ENCODE results near the gene MEMO1.
"Not testable (repeated sequence)": the region's sequence is repeated elsewhere in the genome, so short reads cannot be mapped to it uniquely, and the experiment has no call there.

Gene MEMO1

GRCh38 chr2:31900156-31900555, 110.7 kb downstream of the MEMO1 start:
- DNase-seq: not testable (repeated sequence)

- DNase-seq: not testable (repeated sequence)
Observed at GRCh38 chr2:31898346-31898745, 112.5 kb downstream of the MEMO1 start.

GRCh38 chr2:31897340-31897739, 113.5 kb downstream of the MEMO1 start:
- DNase-seq: not testable (repeated sequence)

GRCh38 chr2:31896293-31896692, 114.5 kb downstream of the MEMO1 start:
- no peak for DNase-seq

GRCh38 chr2:31894656-31895055, 116.2 kb downstream of the MEMO1 start:
- DNase-seq: no peak

GRCh38 chr2:31893094-31893493, 117.7 kb downstream of the MEMO1 start:
- DNase-seq: no peak

- DNase-seq: no peak
Observed at GRCh38 chr2:31889044-31889443, 121.8 kb downstream of the MEMO1 start.

GRCh38 chr2:31888550-31888949, 122.3 kb downstream of the MEMO1 start:
- DNase-seq: no peak

- no peak for DNase-seq
Observed at GRCh38 chr2:31886700-31887099, 124.1 kb downstream of the MEMO1 start.

GRCh38 chr2:31877008-31877407, 133.8 kb downstream of the MEMO1 start:
- no peak for DNase-seq

GRCh38 chr2:31874071-31874470, 136.7 kb downstream of the MEMO1 start:
- DNase-seq: no peak

GRCh38 chr2:31865215-31865614, 145.6 kb downstream of the MEMO1 start:
- DNase-seq: no peak

- no peak for DNase-seq
Observed at GRCh38 chr2:31863867-31864266, 146.9 kb downstream of the MEMO1 start.

- not testable (repeated sequence) for DNase-seq
Observed at GRCh38 chr2:31863015-31863656, 147.7 kb downstream of the MEMO1 start.

GRCh38 chr2:31859959-31860358, 150.8 kb downstream of the MEMO1 start:
- DNase-seq: no peak

GRCh38 chr2:31853521-31853920, 157.3 kb downstream of the MEMO1 start:
- DNase-seq: no peak

GRCh38 chr2:31842150-31842549, 168.7 kb downstream of the MEMO1 start:
- DNase-seq: not testable (repeated sequence)

- DNase-seq: no peak
Observed at GRCh38 chr2:31835450-31835849, 175.4 kb downstream of the MEMO1 start.

GRCh38 chr2:31832363-31832762, 178.4 kb downstream of the MEMO1 start:
- DNase-seq: no peak

GRCh38 chr2:31831585-31831984, 179.2 kb downstream of the MEMO1 start:
- no peak for DNase-seq

GRCh38 chr2:31828891-31829290, 181.9 kb downstream of the MEMO1 start:
- no peak for DNase-seq

GRCh38 chr2:31823558-31823957, 187.2 kb downstream of the MEMO1 start:
- DNase-seq: no peak

- no peak for DNase-seq
Observed at GRCh38 chr2:31822587-31822986, 188.2 kb downstream of the MEMO1 start.
